ENCODE data around the gene CLIP4.
"Not testable (repeated sequence)": the region's sequence is repeated elsewhere in the genome, so short reads cannot be mapped to it uniquely, and the experiment has no call there.

The CLIP4 gene

GRCh38 chr2:29100564-29100963 lies 14.7 kb upstream of the CLIP4 start:
- DNase-seq (ENCODE audit: low spot score): no peak

- DNase-seq (ENCODE audit: low spot score): no peak
Observed at GRCh38 chr2:29104688-29105087, 10.5 kb upstream of the CLIP4 start.

GRCh38 chr2:29105375-29105774 lies 9.8 kb upstream of the CLIP4 start:
- no peak for DNase-seq (ENCODE audit: low spot score)

GRCh38 chr2:29106256-29106655 lies 9.0 kb upstream of the CLIP4 start:
- DNase-seq (ENCODE audit: low spot score): no peak

- DNase-seq (ENCODE audit: low spot score): no peak
Observed at GRCh38 chr2:29106980-29107388, 8.2 kb upstream of the CLIP4 start.

- DNase-seq (ENCODE audit: low spot score): not testable (repeated sequence)
Observed at GRCh38 chr2:29107547-29107946, 7.7 kb upstream of the CLIP4 start.

- peak; percentile 74 for DNase-seq (ENCODE audit: low spot score)
Observed at GRCh38 chr2:29108225-29108624, 7.0 kb upstream of the CLIP4 start.

- no peak for DNase-seq (ENCODE audit: low spot score)
Observed at GRCh38 chr2:29109246-29109645, 6.0 kb upstream of the CLIP4 start.

GRCh38 chr2:29110916-29111535 lies 4.2 kb upstream of the CLIP4 start:
- DNase-seq (ENCODE audit: low spot score): no peak

- DNase-seq (ENCODE audit: low spot score): no peak
Observed at GRCh38 chr2:29112379-29112778, 2.8 kb upstream of the CLIP4 start.

- no peak for DNase-seq (ENCODE audit: low spot score)
Observed at GRCh38 chr2:29113027-29113686, 2.1 kb upstream of the CLIP4 start.

GRCh38 chr2:29113891-29114321 lies 1.3 kb upstream of the CLIP4 start:
- DNase-seq (ENCODE audit: low spot score): peak; percentile 81

- DNase-seq (ENCODE audit: low spot score): no peak
Observed at GRCh38 chr2:29114586-29114945, 649 bp upstream of the CLIP4 start.

GRCh38 chr2:29115797-29116781 lies 874 bp downstream of the CLIP4 start:
- DNase-seq (ENCODE audit: low spot score): peak; percentile 62

GRCh38 chr2:29117636-29118303 lies 2.6 kb downstream of the CLIP4 start:
- no peak for DNase-seq (ENCODE audit: low spot score)

GRCh38 chr2:29119211-29119610 lies 4.0 kb downstream of the CLIP4 start:
- DNase-seq (ENCODE audit: low spot score): no peak

GRCh38 chr2:29120846-29121245 lies 5.6 kb downstream of the CLIP4 start:
- no peak for DNase-seq (ENCODE audit: low spot score)

- DNase-seq (ENCODE audit: low spot score): peak; percentile 56
Observed at GRCh38 chr2:29123617-29124349, 8.6 kb downstream of the CLIP4 start.

- no peak for DNase-seq (ENCODE audit: low spot score)
Observed at GRCh38 chr2:29124504-29124903, 9.3 kb downstream of the CLIP4 start.

GRCh38 chr2:29129586-29130281 lies 14.5 kb downstream of the CLIP4 start:
- DNase-seq (ENCODE audit: low spot score): no peak

GRCh38 chr2:29130295-29130694 lies 15.1 kb downstream of the CLIP4 start:
- DNase-seq (ENCODE audit: low spot score): peak; percentile 56
